ENCODE measurements around the gene KCNH5.

KCNH5 gene, protein sequence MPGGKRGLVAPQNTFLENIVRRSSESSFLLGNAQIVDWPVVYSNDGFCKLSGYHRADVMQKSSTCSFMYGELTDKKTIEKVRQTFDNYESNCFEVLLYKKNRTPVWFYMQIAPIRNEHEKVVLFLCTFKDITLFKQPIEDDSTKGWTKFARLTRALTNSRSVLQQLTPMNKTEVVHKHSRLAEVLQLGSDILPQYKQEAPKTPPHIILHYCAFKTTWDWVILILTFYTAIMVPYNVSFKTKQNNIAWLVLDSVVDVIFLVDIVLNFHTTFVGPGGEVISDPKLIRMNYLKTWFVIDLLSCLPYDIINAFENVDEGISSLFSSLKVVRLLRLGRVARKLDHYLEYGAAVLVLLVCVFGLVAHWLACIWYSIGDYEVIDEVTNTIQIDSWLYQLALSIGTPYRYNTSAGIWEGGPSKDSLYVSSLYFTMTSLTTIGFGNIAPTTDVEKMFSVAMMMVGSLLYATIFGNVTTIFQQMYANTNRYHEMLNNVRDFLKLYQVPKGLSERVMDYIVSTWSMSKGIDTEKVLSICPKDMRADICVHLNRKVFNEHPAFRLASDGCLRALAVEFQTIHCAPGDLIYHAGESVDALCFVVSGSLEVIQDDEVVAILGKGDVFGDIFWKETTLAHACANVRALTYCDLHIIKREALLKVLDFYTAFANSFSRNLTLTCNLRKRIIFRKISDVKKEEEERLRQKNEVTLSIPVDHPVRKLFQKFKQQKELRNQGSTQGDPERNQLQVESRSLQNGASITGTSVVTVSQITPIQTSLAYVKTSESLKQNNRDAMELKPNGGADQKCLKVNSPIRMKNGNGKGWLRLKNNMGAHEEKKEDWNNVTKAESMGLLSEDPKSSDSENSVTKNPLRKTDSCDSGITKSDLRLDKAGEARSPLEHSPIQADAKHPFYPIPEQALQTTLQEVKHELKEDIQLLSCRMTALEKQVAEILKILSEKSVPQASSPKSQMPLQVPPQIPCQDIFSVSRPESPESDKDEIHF

DNA sequence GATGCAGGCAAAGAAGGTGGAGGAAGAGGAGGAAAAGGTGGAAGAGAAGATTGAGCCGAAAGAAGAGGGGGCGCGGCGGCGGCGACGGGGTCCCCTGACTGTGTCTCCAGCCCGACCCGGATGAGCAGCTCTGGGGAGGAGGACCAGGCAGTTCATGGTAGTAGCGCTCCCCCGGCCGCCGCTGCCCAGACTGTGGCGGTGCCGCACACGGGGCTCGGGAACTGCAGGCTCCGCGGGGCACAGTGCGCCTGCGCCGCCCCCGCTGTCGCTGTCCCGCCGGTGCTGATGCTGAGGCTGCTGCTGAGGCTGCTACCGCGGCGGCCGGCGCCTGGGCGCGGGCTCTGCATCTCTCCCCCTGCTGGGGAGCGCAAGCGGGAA lies at the start of gene KCNH5:
Gene KCNH5 (minus strand): TSS at position 225 of the 378 bp plus-strand sequence. CDS start 272 bp downstream, outside the sequence.
- TF ChIP-seq, protein P1, sequence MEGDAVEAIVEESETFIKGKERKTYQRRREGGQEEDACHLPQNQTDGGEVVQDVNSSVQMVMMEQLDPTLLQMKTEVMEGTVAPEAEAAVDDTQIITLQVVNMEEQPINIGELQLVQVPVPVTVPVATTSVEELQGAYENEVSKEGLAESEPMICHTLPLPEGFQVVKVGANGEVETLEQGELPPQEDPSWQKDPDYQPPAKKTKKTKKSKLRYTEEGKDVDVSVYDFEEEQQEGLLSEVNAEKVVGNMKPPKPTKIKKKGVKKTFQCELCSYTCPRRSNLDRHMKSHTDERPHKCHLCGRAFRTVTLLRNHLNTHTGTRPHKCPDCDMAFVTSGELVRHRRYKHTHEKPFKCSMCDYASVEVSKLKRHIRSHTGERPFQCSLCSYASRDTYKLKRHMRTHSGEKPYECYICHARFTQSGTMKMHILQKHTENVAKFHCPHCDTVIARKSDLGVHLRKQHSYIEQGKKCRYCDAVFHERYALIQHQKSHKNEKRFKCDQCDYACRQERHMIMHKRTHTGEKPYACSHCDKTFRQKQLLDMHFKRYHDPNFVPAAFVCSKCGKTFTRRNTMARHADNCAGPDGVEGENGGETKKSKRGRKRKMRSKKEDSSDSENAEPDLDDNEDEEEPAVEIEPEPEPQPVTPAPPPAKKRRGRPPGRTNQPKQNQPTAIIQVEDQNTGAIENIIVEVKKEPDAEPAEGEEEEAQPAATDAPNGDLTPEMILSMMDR (IDR thresholded peaks at IDR 0.05; ENCODE audit: low read depth, low read length) = no peak
- DNase-seq (ENCODE audit: extremely low read depth, low read depth) = no peak

DNA sequence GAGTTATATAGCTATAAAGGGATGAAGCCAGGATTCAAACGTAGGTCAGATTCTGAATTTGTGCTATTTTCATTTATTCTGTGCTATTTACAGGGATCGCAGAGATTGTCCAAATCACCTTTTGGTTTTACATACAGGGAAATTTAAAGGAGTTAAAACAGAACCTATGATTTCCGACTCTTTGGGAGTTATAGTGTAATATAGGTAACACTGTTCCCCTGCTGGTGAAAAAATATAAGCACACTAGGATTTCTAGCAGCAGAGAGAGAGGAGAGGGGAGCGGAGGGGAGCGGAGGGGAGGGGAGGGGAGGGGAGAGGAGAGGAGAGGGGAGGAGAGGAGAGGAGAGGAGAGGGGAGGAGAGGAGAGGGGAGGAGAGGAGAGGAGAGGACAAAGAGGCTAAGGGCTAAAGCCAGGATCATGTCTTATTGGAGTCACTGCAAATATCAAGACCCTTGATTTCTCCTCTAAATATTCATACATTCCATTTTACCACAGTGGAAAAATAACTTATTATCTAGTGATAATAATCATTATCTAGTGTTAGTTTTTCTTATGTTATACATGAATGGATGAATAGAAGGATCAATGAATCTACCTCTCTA lies 46.2 kb upstream of the KCNH5 start:
- TF ChIP-seq, protein P1 (IDR thresholded peaks at IDR 0.05; ENCODE audit: low read depth, low read length) = no peak
- no peak for DNase-seq (ENCODE audit: extremely low read depth, low read depth)

DNA sequence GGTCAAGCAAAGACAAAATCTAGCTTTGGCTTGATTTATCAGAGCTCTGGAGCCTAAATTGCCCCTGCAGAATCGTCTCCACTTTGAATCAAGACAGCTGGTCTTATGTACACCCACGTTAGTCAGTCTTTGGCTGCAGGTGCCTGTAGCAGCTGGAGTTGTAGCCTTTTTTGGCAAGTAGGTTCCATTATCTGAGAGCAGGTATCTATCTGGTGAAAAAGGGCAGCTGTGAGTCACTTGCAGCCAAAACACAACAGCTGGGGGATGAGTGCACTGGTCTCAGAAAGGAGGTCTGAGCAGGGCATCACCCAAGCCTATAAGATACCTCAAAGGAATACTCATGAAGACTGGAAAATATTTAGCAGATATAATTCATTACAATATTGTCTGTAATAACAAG lies 43.6 kb upstream of the KCNH5 start:
- DNase-seq (ENCODE audit: extremely low read depth, low read depth) = no peak

DNA sequence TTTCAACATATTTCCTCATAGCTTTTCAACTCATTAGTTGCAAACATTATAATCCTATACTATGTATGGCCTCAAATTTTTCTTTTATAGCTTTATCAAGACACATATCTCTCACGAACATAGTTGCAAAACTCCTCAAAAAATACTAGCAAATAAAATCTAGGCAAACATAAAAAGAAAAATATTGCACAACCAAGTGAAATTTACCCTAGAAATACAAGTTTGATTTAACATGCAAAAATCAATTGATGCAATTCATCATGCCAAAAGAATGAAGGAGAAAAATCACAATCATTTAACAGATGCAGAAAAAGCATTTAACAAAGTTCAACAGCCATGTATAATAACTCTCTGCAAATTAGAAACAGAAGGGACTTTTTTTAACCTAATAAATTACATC lies 33.3 kb upstream of the KCNH5 start:
- DNase-seq (ENCODE audit: extremely low read depth, low read depth) = no peak
- TF ChIP-seq, protein P1 (IDR thresholded peaks at IDR 0.05; ENCODE audit: low read depth, low read length) = no peak

More for the DNA sequence above, 43.6 kb upstream of the KCNH5 start:
- TF ChIP-seq, protein P1 (IDR thresholded peaks at IDR 0.05; ENCODE audit: low read depth, low read length) = no peak

DNA sequence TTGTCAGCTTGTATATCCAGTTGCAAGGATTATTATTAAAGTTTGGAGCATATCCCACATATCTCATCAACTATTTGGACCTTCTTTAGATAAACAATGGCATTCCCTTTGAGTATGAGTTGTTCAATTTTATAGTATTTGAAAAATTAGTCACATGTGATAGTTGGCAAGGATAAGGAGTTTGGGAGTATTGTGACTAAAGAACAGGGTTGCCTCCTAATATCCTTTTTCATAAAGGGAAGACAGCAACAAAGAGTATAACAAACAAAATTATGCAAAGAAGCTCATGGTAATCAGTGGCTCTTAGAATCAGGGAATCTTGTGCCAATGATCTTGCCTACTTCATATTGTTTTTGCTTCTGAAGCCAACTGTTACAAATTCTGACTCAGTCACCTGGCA lies 31.2 kb upstream of the KCNH5 start:
- no peak for DNase-seq (ENCODE audit: extremely low read depth, low read depth)
- TF ChIP-seq, protein P1 (IDR thresholded peaks at IDR 0.05; ENCODE audit: low read depth, low read length) = no peak

DNA sequence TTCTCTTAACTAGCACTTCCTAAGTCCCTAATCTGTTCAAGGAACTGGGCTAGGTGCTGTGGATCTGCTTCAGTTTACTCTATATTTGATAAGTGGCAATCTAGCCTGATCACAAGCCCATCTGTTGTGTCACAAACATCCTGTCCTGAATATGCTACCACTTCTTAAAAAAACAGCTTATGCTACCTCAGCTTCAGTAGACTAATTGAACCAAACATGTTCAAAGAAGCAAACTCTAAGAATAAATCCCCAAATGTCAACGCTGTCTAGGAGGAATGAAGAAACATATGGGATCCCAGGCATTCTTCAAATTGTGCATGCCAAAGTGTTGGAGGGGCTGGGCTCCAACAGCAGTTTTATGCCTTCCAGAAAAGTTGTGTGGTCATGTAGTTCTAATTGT lies 10.4 kb upstream of the KCNH5 start:
- DNase-seq (ENCODE audit: extremely low read depth, low read depth) = no peak
- TF ChIP-seq, protein P1 (IDR thresholded peaks at IDR 0.05; ENCODE audit: low read depth, low read length) = no peak

Data from AG09319 (cell line).